Stimulated activated naive CD8-positive, alpha-beta T cell treated with anti-CD3 and anti-CD28 coated beads, Interleukin-15, amount 100 ng/mL, for 72 hours (primary cell): ENCODE results near the gene PPIB.
"Not testable (repeated sequence)": the region's sequence is repeated elsewhere in the genome, so short reads cannot be mapped to it uniquely, and the experiment has no call there.

Experiments used
- ATAC-seq: fragments of 150-1000 bp; cut with Tn5 transposase; 2 replicates; pipeline ENCODE4 v1.10.0; 2021; ENCODE audit warnings: mild to moderate bottlenecking, moderate library complexity
- DNase-seq, 2 donors: peaks; one replicate each; pipeline ENCODE4 v3.0.0; 2021 to 2022
- H3K27ac Mint-ChIP-seq, 2 donors: one replicate each; pipeline ENCODE4 v1.8.0; 2022; ENCODE audit warnings: mild to moderate bottlenecking in 2 of 2, mixed read lengths in 2 of 2, moderate library complexity in 2 of 2
- H3K27me3 Mint-ChIP-seq: one replicate; pipeline ENCODE4 v1.8.0; 2022; ENCODE audit warnings: mixed read lengths
- H3K4me1 Mint-ChIP-seq: one replicate; pipeline ENCODE4 v1.8.0; 2022; ENCODE audit warnings: mild to moderate bottlenecking, mixed read lengths
- H3K4me3 Mint-ChIP-seq, 2 donors: one replicate each; pipeline ENCODE4 v1.8.0; 2022; ENCODE audit warnings: mild to moderate bottlenecking in 2 of 2, mixed read lengths in 2 of 2, moderate library complexity in 1 of 2
- H3K9me3 Mint-ChIP-seq, 2 donors: one replicate each; pipeline ENCODE4 v1.8.0; 2022; ENCODE audit warnings: mixed read lengths in 2 of 2

PPIB gene

GRCh38 chr15:64110108-64110701 lies 52.6 kb downstream of the PPIB start:
- ATAC-seq, H3K27me3 Mint-ChIP-seq, H3K4me3 Mint-ChIP-seq, H3K9me3 Mint-ChIP-seq, DNase-seq: not testable (repeated sequence)
- peak overlapping the region in 1 of 2 donors; percentile 27 for H3K27ac Mint-ChIP-seq
- peaks cover 50% of the 10 kb centered on the region for H3K4me1 Mint-ChIP-seq

- ATAC-seq, result no peak
- Mint-ChIP-seq H3K9me3 (no peaks in the 10 kb centered on the region), H3K27me3 (no peaks in the 10 kb centered on the region), H3K4me3 (no peak overlapping the region), H3K4me1 (peaks cover 45% of the 10 kb centered on the region), H3K27ac (no peak overlapping the region)
- no peak for DNase-seq
These were observed 55.5 kb downstream of the PPIB start for GRCh38 chr15:64107337-64107736.
